GM08714 (cell line): Measurements from ENCODE around the gene MYO9B.
"Not testable (repeated sequence)": the region's sequence is repeated elsewhere in the genome, so short reads cannot be mapped to it uniquely, and the experiment has no call there.

Experiments used
- H3K4me3 ChIP-seq: fragments of 200-500 bp; sonication (Bioruptor generic); 2 replicates; pipeline ENCODE4 v1.5.1; 2014; ENCODE audit warnings: mild to moderate bottlenecking, low read length, inconsistent platforms
- ZNF274 ChIP-seq: IDR thresholded peaks from 2 replicates; pipeline ENCODE4 v1.6.1; 2012; ENCODE audit warnings: mild to moderate bottlenecking, low read depth, low read length

The MYO9B gene

DNA sequence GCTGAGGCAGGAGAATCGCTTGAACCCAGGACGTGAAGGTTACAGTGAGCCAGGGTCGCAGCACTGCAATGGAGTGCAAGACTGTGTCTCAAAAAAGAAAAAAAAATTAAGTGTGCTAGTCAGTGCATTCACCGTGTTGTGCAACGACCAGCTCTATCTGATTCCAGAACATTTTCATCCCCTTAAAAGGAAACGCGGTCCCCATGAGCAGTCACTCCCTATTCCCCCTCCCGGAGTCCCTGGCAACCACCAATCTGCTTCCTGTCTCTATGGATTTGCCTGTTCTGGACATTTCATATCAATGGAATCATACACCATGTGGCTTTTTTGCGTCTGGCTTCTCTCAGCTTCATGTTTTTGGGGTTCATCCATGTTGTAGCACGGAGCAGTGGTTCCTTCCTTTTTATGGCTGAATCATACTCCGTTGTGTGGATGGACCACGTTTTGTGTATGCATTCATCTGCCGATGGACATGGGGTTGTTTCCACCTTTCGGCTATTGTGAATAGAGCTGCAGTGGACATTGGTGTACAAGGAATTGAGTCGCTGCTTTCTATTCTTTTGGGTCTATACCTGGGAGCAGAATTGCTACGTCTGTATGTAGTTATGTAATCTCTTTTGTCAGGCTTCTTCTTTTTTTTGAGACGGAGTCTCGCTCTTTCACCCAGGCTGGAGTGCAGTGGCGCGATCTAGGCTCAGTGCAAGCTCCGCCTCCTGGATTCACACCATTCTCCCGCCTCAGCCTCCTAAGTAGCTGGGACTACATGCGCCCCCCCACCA, 19.8 kb downstream of the MYO9B start:
- no peak for TF ChIP-seq ZNF274
- H3K4me3 ChIP-seq: no peak overlapping the region

DNA sequence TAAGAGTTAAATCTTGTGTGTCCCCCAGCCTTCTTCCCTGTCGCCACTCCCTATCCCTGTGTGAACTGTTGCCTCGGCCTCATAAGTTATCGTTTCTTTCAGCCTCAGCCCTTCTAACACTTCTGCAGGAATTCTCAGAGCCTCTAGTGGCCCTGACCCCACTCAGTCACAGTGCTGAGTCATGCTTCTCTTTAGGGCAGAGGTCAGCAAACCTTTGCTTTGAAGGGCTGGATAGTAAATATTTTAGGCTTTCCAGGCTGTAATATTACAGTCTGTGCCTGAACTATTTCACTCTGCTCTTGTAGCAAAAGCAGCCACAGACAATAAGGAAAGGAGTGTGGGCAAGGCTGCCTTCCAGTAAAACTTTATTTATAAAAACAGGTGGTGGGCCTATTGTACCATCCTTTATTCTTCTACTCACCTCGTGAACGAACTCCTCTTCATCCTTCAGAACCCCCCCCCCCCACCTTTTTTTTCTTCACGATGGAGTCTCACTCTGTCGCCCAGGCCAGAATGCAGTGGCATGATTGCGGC, 22.1 kb downstream of the MYO9B start:
- H3K4me3 ChIP-seq: no peak overlapping the region
- no peak for TF ChIP-seq ZNF274

DNA sequence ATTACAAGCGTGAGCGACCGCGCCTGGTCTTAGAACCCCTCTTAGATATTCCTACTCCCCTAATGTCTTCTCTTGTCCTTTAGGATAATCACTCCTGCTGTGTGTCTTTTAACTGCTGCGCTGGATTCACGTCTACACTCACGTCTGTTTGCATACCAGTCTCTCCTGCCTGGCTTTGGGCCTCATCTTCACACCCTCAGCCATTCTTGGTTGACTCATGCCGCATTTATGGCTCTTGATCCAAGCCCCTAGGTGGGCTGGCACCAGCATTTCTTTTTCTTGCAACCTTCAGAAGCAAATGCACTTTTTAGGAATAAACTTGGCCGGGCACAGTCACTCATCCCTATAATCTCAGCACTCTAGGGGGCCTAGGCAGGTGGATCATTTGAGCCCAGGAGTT, 22.7 kb downstream of the MYO9B start:
- no peak for TF ChIP-seq ZNF274
- H3K4me3 ChIP-seq: no peak overlapping the region

DNA sequence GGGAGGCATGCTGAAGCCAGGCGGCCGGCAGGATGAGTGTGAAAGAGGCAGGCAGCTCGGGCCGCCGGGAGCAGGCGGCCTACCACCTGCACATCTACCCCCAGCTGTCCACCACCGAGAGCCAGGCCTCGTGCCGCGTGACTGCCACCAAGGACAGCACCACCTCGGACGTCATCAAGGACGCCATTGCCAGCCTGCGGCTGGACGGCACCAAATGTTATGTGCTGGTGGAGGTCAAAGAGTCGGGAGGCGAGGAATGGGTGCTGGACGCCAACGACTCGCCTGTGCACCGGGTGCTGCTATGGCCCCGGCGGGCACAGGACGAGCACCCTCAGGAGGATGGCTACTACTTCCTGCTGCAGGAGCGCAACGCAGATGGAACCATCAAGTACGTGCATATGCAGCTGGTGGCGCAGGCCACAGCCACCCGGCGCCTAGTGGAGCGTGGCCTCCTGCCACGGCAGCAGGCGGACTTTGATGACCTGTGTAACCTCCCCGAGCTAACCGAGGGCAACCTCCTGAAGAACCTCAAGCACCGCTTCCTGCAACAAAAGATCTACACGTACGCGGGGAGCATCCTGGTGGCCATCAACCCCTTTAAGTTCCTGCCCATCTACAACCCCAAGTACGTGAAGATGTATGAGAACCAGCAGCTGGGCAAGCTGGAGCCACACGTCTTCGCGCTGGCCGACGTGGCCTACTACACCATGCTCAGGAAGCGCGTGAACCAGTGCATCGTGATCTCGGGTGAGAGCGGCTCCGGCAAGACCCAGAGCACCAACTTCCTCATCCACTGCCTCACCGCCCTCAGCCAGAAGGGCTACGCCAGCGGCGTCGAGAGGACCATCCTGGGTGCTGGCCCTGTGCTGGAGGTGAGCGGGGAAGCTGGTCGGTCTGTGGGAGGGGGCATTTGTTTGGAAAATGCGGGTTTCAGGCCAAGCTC, 26.4 kb downstream of the MYO9B start:
- no peak for TF ChIP-seq ZNF274
- no peak overlapping the region for H3K4me3 ChIP-seq

DNA sequence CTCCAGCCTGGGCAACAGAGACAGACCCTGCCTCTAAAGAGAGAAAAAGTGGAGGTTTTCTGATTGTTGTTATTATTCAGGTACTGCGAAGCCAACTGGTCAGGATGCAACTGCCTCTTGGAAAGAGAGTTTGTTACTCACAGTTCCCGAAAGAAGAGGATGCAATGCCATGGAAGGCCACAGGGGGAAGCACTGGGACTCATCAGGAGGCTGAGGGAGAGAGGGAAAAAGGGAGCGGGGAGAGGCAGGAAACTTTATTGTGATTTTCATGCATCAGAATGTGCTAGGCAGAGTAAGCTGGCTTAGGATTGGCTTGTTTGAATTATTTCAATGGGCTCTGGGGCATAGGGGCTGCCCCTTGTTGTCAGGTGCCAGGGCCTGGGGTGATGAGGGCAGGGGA, 27.6 kb downstream of the MYO9B start:
- no peak overlapping the region for H3K4me3 ChIP-seq
- TF ChIP-seq ZNF274: no peak

DNA sequence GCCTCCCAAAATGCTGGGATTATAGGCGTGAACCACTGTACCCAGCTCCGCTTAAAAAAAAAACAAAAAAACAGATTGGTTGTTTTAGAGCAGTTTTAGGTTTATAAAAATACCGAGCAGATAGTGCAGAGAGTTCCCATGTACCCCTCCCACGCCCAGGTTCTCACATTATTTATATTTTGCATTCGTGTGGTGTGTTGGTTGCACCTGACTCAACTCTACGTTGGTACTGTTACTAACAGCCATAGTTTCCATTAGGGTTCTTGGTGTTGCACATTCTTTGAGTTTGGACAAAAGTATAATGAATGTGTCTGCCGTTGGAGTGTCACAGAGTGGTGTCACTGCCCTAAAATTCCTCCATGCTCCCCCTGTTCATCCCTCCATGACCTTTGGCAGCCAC, 29.1 kb downstream of the MYO9B start:
- H3K4me3 ChIP-seq: no peak overlapping the region
- no peak for TF ChIP-seq ZNF274

DNA sequence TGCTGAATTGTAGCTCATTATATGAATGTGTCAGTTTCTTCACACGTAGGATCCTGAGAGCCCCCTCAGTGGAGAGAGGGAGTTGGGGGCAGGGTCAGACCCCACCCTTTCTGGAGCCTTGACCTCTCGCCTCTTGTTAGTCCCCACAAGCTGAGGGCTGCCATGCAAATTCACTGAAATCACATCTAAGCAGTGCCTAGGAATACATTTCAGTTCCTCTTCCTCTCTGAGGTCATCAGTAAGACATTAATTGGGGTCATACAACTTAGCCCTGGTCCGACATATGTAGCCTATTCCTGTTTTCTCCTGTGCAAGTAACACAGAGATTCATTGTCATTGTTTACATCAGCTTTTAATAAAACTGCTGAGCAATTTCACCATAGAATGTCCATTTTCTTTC, 30.0 kb downstream of the MYO9B start:
- no peak overlapping the region for H3K4me3 ChIP-seq
- no peak for TF ChIP-seq ZNF274

DNA sequence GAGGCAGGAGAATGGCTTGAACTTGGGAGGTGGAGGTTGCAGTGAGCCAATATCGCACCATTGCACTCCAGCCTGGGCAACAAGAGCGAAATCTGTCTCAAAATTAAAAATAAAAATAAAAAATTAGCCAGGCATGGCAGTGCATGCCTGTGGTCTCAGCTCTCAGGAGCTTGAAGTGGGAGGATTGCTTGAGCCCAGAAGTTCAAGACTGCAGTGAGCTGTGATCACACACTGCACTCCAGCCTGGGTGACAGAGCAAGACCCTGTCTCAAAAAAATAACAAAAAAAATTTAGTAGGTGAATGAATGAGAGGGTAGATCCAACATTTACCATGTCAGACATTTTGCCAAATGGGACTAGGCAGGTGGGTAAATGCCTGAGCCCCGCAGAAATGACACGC, 31.4 kb downstream of the MYO9B start:
- H3K4me3 ChIP-seq: not testable (repeated sequence)

DNA sequence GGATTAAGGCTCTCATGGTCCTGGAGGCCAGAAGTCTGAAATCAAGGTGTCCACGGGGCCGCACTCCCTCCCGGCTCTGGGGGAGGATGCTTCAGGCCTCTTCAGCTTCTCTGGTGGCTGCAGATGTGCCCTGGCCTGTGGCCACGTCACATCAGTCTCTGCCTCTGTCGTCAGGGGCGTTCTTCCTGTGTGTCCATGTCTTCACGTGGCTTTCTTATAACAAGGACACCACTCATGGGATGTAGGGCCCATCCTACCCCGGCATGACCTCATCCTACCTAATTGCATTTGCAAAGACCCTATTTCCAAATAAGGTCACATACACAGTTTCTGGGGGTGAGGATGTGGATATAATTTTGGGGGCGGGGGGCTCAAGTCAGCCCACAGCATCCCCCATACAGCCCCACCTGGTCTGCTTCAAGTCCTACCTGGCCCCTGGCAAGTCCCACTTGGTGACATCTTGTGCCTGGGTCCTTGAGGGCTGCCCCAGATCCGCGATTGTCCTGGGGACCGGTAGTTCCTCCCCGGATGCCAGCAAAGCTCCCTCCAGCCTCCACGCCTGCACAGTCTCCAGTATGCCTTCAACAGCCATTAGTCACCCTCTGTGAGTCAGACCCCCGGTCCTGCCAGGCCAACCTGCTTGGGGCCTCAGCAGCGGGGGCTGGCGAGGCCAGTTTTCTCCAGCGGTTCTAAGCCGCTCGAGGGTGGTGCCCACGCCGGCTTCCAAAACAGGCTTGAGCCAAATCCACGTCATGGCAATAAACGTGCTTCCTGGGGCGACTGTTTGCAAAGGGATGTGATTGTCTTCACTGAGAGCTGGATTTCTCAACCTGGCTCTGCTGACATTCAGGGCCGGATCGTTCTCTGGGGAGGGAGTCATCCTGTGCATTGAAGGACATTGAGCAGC, 32.2 kb downstream of the MYO9B start:
- H3K4me3 ChIP-seq: no peak overlapping the region
- no peak for TF ChIP-seq ZNF274

DNA sequence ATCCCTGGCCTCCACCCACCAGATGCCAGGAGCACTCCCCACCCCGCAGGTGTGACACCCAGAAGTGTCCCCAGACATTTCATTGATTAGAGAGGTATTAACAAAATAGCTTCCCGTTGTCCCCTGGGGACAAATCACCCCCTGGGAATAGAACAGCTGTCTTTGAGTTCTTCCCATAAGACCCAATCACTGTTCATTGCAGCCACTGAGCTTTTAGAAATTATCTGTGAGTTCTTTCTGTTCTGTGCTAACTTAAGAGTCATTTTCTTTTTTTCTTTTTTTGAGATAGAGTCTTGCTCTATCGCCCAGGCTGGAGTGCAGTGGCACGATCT, 32.8 kb downstream of the MYO9B start:
- no peak for TF ChIP-seq ZNF274
- H3K4me3 ChIP-seq: no peak overlapping the region

DNA sequence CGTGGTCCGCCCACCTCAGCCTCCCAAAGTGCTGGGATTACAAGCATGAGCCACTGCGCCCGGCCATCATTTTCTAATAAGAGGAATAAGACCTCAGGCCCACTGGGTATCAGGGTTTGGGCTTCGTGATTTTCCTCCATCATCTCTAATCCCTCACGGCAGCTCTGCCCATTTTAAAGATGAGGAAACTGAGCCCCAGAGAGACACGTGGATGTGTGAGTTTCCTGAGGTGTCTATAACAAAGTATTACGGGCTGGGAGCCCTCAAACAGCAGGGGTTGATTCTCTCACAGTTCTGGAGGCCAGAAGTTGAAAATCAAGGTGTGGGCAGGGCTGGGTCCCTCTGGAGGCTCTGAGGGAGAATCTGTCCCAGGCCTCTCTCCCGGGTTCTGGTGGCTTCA, 33.7 kb downstream of the MYO9B start:
- no peak for TF ChIP-seq ZNF274
- no peak overlapping the region; the same call in 1 of the 2 replicates for H3K4me3 ChIP-seq

DNA sequence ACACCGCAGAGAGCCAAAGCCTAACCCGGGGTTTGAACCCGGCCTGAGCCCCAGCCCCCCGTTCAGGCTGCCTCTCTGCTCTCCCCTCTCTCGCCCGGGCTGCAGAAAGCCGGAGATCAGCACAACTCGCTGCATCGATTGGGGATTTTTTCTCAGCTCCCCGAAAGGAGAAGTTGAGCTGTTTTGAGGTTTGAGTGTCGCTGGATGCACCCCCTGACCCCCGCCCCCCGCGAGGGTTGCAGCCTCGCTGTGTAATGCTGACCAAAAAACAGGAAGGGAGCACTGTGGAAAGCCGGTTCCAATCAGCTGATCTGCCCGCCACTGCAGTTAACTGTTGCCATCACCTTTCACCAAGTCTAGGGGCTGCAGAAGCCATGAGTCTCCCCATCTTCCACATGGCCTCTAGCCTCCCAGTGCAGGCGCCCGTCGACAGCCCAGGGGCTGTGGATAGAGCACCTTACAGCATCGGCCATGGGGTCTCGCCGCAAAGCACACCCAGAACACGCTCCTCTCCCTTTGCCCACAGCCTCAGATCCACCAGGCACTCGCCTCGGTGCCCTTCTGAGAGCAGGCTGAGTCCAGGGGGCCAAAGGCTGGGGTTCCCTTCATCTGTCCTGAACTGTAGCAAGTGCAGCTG, 34.5 kb downstream of the MYO9B start:
- TF ChIP-seq ZNF274: no peak
- H3K4me3 ChIP-seq: no peak overlapping the region; the same call in 1 of the 2 replicates

DNA sequence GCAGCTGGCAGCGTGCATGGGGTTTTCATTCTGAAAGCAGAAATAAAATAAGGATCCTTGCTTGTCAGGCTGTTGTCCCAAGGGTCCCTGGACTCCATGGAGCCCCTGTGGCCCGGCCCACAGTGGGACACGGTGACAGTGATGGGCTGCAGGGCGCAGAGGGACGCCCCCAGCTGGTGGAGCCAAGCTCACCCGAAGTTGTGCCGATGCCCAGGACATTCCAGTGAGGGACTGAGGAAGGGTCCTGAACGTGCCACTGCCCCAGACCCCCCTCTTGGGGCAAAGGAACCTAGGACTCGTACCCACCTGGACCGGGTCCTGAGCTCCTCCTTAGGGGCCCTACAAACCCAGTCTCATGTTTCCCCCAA, 35.0 kb downstream of the MYO9B start:
- TF ChIP-seq ZNF274: no peak
- H3K4me3 ChIP-seq: no peak overlapping the region

DNA sequence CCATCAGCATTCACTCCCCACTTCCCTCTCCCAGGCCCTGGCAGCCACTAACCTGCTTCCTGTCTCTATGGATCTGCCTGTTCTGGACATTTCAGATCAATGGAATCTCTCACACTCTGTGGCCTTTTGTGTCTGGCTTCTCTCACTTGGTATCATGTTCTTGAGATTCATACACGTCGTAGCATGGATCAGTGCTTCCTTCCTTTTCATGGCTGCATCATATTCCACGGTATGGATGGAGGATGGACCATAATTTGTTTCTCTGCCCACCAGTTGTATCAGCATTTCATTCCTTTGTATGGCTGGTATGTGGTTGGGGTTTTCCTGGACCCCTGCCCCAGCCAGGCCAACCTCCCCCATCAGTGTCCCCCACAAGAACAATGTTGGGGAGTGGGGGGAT, 36.2 kb downstream of the MYO9B start:
- no peak overlapping the region for H3K4me3 ChIP-seq
- no peak for TF ChIP-seq ZNF274

DNA sequence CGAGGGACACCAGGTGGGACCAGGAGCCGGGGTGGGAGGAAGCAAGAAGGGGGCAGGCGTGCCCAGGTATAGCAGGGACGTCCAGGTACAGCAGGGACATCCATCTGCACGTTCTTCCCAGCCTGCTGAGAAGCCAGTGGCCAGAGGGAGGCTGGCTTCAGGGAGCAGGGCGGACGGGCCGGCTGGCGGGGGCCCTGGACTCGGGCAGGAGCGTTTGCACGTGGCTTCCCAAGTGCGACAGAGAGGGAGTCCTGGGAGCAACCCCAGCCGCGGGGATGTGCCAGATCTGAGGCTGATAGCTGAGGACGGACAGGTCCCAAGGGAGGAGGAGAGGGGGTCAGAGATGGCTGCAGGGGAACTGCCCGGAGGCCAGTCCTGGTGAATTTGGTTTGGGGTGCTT, 36.7 kb downstream of the MYO9B start:
- no peak overlapping the region for H3K4me3 ChIP-seq
- no peak for TF ChIP-seq ZNF274
